Measurements from ENCODE around the gene PLXNB2. TPM values are rescaled to one million over a fixed set of nuclear protein-coding genes. Genes with fewer than 3 reads are reported as not detected.

Gene PLXNB2
- total RNA-seq, 1 donor from 2014 or later = 352 TPM

GRCh38 chr22:50233223-50233622 lies 74.2 kb downstream of the PLXNB2 start:
- Mint-ChIP-seq H3K27ac (no peak overlapping the region), H3K27me3 (no peaks in the 10 kb centered on the region), H3K4me3 (no peak overlapping the region), H3K36me3 (peaks cover 4% of the 10 kb centered on the region), H3K4me1 (ENCODE audit: unreplicated experiment) (no peaks in the 10 kb centered on the region), H3K9me3 (no peaks in the 10 kb centered on the region)
- TF ChIP-seq CTCF (conservative IDR thresholded peaks at IDR 0.05) = no peak
- DNase-seq (ENCODE audit: extremely low spot score, unreplicated experiment) = peak; percentile 63

DNA sequence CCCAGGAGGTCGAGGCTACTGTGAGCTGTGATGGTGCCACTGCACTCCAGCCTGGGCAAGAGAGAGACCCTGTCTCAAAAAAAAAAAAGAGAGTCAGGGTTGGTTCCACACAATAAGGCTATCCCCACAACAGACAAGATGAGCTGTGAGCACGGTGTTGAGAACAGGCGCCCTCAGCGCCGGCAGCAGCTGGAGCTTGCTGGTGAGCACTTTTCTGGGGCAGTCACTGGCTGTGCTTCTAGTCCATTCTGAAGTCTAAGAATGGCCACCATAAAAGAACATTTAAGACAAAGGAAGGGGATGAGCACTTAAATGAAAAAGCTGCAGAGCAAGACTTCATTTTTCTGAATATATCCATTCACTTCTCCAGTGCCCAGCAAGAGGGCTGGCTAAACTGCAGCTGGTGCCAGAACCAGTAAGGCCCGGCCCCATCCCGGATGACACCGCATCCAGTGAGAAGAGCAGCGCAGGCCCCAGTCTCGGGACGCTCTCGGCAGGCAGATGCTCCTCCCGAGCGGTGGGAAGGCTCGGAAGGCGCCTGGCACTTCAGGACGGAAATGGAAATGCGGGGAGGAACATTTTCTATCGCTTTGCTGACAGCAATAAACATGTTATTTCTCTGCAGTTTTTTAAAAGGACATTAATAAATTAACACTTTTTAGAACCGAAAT lies 74.8 kb downstream of the PLXNB2 start:
- H3K27ac Mint-ChIP-seq = no peak overlapping the region
- DNase-seq (ENCODE audit: extremely low spot score, unreplicated experiment) = no peak
- no peak for TF ChIP-seq CTCF (conservative IDR thresholded peaks at IDR 0.05)
- H3K4me3 Mint-ChIP-seq = no peak overlapping the region
- H3K9me3 Mint-ChIP-seq = no peaks in the 10 kb centered on the region
- H3K4me1 Mint-ChIP-seq (ENCODE audit: unreplicated experiment) = no peaks in the 10 kb centered on the region
- H3K36me3 Mint-ChIP-seq = peaks cover 4% of the 10 kb centered on the region
- no peaks in the 10 kb centered on the region for H3K27me3 Mint-ChIP-seq

DNA sequence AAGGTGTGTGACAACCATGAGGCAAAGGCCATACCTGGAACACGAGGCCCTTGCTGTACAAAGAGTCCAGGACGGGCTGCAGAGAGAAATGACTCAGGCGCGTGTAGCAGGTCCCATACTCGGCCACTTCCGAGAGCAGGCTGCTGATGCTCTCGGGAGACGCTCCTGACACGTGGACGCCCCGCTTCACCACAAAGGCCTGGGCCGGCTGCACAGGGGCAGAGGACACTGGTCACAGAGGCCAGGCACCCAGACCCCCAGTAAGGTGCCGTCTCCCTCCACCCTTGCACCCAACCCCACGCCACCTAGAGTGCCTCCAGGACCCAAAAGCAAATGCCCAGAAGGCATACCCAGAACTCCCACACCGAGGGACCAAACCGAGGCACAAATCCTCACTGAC lies 78.1 kb downstream of the PLXNB2 start:
- no peak overlapping the region for H3K4me3 Mint-ChIP-seq
- DNase-seq (ENCODE audit: extremely low spot score, unreplicated experiment) = no peak
- no peak for TF ChIP-seq CTCF (conservative IDR thresholded peaks at IDR 0.05)
- no peaks in the 10 kb centered on the region for H3K9me3 Mint-ChIP-seq
- H3K27ac Mint-ChIP-seq = no peak overlapping the region
- no peaks in the 10 kb centered on the region for H3K36me3 Mint-ChIP-seq
- no peaks in the 10 kb centered on the region for H3K27me3 Mint-ChIP-seq
- H3K4me1 Mint-ChIP-seq (ENCODE audit: unreplicated experiment) = no peaks in the 10 kb centered on the region

- peak overlapping the region; percentile 59 for H3K27ac Mint-ChIP-seq
- no peaks in the 10 kb centered on the region for H3K27me3 Mint-ChIP-seq
- no peak for DNase-seq (ENCODE audit: extremely low spot score, unreplicated experiment)
Measured at GRCh38 chr22:50228366-50228765, 79.1 kb downstream of the PLXNB2 start.

DNA sequence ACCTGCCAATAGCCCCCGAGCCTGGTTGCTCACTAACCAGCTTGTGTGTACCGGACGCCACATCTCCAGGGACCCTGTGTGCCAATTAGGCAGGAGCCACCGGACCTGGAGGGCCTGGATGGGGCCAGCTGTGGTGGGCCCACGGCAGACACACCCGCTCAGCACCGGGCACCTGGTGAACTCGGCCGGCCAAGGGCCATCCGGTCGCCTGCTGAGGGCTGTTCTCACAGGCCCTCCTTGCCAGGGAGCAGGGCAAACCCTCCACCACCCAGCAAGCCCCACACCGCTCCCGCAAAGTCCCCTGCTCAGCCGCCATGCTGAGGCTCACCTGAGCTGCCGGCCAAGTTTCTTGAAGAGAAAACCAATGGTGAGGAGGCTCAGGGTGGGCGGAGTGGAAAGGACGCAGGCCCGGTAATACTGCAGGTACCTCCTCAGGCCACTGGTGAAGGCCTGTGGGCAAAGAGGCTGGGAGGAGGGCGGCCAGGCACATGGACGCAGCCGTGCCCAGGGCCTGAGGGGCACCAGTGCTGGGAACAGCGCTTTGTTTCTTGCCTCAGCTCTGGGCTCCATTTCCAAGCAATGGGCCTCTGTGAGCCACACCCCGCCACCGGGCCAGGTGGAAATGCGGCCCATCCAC lies 79.7 kb downstream of the PLXNB2 start:
- H3K27ac Mint-ChIP-seq = no peak overlapping the region
- H3K4me1 Mint-ChIP-seq (ENCODE audit: unreplicated experiment) = no peaks in the 10 kb centered on the region
- DNase-seq (ENCODE audit: extremely low spot score, unreplicated experiment) = no peak

More at GRCh38 chr22:50228366-50228765, 79.1 kb downstream of the PLXNB2 start:
- TF ChIP-seq CTCF (conservative IDR thresholded peaks at IDR 0.05) = no peak
- Mint-ChIP-seq H3K4me1 (ENCODE audit: unreplicated experiment) (no peaks in the 10 kb centered on the region), H3K4me3 (no peak overlapping the region), H3K36me3 (no peaks in the 10 kb centered on the region), H3K9me3 (no peaks in the 10 kb centered on the region)

More for the DNA sequence above, 79.7 kb downstream of the PLXNB2 start:
- H3K9me3 Mint-ChIP-seq = no peaks in the 10 kb centered on the region
- no peaks in the 10 kb centered on the region for H3K36me3 Mint-ChIP-seq
- no peaks in the 10 kb centered on the region for H3K27me3 Mint-ChIP-seq
- no peak overlapping the region for H3K4me3 Mint-ChIP-seq
- no peak for TF ChIP-seq CTCF (conservative IDR thresholded peaks at IDR 0.05)

Measured in type B pancreatic cell (in vitro differentiated cells).